ENCODE data around the gene LHPP.
"Not testable (repeated sequence)": the region's sequence is repeated elsewhere in the genome, so short reads cannot be mapped to it uniquely, and the experiment has no call there.

LHPP gene

GRCh38 chr10:124598196-124598595 is 136.6 kb downstream of the LHPP start:
- no peak for DNase-seq

DNA sequence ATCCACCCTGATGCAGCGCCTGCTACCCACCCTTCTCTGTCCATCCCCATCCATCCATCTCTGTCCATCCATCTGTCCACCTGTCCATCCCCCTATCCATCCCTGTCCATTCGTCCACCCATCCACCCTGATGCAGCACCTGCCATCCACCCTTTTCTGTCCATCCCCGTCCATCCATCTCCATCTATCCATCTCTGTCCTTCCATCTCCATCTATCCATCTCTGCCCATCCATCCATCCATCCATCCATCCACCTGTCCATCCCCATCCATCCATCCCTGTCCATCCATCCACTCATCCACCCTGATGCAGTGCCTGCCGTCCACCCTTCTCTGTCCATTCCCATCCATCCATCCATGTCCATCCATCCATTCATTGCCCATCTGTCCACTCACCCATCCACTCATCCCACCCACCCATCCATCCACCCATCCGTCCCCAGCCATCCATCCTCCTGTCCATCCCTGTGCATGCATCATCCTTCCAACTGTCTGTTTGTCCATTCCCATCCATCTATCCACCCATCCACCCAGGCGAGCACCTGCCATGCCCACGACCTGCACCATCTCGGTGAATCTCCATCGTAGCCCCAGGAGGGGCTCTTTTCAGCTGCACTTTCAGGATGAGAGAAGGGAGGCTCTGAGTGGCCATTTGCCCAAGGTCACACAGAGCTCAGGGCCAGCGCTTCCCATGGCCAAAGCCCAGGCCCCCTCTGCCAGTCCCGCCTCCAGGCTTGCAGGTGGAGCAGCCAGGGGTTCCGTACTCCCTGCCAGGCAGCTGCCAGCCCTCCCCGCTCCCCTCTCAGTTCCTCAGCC is 137.4 kb downstream of the LHPP start:
- no peak for DNase-seq

DNA sequence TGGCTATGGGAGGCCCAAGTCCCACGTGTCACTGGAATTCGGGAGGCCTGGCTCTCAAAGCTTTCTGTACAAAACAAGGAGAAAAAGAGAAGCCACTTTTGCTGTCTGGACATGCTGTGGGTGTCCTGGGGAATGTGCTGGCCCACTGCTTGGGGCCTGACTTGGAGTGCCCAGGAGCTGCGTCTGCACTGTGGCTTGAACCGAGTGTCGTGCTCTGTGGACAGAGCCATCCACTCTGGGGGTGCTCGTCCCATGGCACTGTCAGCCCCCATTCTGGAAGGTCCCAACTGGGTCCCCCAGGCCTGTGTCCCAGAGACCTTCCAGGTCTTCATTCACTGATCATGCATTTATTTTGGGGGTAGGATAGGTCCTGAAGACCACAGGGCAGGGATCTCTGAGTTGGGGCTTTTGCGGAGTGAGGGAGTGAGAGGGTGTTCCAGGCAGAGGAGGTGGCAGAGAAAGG is 138.0 kb downstream of the LHPP start:
- no peak for DNase-seq

DNA sequence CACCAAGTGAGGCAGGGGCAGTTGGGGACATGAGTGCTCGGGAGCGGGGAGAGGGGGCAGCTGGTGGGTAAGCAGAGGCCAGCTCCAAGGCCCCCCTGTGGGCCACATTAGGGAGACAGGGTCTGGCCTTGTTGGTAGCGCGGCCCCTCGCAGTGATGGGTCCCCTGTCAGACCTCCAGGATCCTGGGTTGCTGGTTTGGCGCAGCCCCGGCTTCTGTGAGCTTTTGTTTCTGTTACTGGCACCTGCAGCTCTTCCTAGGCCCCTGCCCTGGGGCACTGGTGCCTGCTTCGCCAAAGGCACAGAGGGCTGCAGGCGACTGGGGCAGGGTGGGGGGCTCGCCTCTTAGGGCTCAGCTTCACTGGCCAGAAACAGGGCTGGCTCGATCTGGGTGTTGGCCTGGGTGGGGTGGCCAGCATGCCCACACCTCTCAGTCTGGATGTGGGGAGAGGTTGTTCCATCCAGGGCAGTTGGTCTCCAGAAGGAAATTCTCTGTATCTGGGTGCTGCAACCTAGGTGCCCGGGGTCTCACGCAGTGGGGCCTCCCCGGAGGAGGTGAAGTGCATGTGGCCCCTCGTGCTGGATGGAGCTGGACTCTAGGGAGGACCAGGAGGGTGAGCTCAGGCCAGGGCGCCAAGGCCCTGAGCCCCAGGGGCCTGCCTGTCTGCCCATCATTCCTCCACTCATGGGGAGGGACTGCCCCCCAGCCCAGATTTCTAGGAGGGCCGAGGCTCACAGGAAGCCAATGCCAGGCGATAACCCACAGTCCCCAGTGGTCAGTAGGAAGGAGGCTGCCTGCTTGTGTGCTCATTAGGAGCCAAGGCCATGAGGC is 138.6 kb downstream of the LHPP start:
- no peak for DNase-seq

DNA sequence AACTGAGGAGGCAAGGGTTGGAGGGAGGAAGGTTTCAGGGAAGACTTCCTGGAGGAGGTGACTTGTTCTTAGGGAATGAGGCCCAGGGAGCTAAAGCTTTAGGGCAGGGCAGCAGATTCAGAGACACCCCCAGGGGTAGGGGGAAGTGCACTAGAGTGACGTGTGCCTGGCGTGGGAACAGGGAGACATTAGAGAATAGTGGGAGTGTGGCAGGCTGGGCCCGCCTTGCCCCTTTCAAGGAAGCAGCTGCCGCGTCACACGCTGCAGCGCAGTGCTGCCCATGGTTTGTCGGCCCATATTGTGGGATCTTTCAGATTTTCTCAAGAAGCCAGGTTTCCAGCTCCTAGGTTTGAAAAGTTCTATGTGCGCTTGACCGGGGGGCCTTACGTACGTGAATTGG is 139.4 kb downstream of the LHPP start:
- DNase-seq: no peak

DNA sequence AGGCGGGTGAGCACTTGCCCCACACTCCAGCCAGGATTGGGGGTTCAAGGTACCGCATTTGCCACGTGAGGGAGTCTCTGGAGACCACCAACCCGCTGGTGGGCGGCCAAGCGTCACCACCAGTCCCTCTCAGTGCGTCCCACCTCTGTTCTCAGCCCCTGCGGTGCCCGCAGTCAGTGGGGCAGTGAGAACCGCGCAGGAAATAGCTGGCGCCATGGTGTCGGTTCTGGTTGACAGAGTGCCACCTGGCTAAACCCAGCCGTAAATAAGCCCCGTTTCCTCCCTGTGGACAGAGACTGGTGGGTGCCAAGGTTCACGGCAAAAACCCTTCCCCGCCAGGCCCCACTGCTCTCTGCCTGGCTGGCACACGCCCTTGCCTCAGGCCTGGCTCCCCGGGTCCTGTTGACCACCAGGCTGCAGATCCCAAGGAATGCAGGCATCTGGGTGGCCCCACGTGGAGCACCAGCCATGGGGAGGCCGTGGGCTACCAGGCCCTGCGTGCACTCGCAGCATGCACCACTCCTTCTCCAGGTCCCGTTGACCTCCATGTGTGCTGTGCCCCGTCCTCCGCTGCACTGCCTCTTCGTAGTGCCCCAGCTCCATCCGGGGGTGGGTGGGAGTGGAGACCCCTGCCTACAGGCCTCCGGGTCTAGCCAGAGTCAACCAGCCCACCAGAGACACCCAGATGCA is 140.0 kb downstream of the LHPP start:
- no peak for DNase-seq

- no peak for DNase-seq
Observed at GRCh38 chr10:124602121-124602561, 140.5 kb downstream of the LHPP start.

DNA sequence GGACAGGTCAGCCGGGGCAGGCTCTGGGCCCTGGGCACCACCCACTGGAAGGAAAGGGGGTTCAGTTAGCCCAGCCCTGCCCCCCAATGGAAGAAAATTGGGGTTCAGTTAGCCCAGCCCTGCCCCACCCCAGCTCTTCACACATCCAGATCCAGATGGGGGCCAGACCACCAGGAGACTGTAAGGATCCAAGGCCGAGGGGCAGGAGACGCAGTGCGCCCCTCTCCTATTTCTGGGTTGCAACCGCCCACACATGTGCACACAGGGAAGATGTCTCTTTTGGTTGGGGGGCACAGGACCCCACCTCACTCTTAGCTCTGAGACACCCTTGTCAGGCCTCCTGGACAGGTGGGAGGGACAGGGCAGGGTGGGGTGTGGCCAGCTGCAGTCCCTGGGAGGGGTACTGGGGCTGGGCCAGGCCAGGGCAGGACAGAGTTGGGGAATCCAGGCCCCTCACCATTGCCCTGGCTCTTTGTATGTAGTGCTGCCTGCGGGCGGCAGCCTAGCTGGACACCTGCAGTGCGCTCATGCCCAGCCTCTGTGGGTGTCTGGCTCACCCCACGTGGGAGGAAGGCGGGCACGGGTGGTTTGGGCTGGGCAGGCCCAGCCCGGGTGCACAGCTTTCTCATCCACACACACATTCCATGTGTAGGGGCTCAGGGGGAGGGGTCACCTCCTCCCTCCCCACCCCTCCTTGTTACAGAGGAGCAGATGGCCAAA is 141.2 kb downstream of the LHPP start:
- DNase-seq: no peak

- no peak for DNase-seq
Observed at GRCh38 chr10:124603376-124604213, 142.0 kb downstream of the LHPP start.

- DNase-seq: no peak
Observed at GRCh38 chr10:124604214-124605000, 142.8 kb downstream of the LHPP start.

GRCh38 chr10:124605001-124605370 is 143.4 kb downstream of the LHPP start:
- no peak for DNase-seq

DNA sequence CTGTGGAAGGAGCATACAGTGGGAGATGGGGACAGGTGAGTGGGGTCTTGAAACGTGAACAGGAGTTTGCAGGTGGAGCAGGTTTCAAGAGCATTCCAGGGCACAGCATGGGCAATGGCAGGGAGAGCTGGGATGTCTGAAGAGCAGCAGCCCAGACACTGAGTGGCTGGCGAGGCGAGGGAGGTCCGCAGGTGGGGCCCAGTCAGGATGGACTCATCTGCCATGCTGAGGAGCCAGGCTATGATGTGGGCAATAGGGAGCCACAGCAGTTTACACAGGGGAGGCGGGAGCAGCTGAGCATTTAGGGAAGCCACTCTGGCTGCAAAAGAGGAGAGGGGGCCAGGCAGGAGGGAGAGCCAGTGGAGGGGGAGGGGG is 143.8 kb downstream of the LHPP start:
- DNase-seq: no peak

- no peak for DNase-seq
Observed at GRCh38 chr10:124605856-124606812, 144.5 kb downstream of the LHPP start.

GRCh38 chr10:124606822-124607221 is 145.2 kb downstream of the LHPP start:
- DNase-seq: no peak

GRCh38 chr10:124607693-124608092 is 146.1 kb downstream of the LHPP start:
- DNase-seq: no peak

DNA sequence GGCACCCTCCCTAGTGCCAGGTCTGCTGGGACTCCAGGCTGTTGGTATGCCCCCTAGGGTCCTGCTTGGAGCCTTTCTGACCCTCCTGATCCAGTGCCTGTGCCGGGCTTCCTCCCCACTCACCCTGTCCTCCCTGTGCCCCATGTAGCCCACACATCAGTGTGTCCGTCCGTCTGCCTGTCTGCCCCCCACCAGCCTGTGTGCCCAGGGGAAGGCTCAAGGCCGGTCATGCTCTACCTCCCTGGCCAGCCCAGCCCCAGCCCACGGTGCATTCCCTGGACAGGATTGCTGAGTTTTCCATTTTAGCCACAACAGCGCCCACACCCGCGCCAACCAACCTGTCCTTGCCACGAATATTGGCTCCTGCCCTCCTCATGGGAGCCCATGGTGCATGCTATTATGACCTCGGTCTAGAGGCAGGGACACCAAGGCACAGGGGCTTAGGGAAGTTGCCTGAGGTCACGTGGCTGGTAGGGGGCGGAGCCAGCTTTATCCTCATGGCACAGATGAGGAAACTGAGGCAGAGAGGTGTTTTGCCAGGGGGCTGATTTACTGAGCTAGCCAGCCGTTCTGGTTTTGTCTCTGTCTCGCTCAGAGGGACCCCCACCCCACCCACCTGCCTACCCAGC is 146.6 kb downstream of the LHPP start:
- no peak for DNase-seq

GRCh38 chr10:124609698-124610097 is 148.1 kb downstream of the LHPP start:
- DNase-seq: no peak

DNA sequence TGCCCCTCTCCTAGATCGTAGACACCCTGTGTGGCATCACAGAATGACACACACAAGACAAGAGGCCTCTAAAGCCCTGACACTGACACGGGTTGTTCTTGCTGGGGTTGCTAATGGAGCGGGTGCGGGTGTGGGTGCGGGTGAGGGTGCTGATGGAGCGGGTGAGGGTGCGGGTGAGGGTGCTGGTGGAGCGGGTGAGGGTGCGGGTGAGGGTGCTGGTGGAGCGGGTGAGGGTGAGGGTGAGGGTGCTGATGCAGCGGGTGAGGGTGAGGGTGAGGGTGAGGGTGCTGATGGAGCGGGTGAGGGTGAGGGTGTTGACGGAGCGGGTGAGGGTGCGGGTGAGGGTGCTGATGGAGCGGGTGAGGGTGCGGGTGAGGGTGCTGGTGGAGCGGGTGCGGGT is 148.6 kb downstream of the LHPP start:
- DNase-seq: not testable (repeated sequence)

- not testable (repeated sequence) for DNase-seq
Observed at GRCh38 chr10:124610851-124611250, 149.2 kb downstream of the LHPP start.
